GM18520 (cell line): Measurements from ENCODE around the gene ZMIZ1.

Experiments
- ATAC-seq: cut with Tn5 transposase; IDR thresholded peaks from one replicate; pipeline ENCODE4 v1.9.1; 2021; ENCODE audit not compliant: unreplicated experiment

Gene ZMIZ1

DNA sequence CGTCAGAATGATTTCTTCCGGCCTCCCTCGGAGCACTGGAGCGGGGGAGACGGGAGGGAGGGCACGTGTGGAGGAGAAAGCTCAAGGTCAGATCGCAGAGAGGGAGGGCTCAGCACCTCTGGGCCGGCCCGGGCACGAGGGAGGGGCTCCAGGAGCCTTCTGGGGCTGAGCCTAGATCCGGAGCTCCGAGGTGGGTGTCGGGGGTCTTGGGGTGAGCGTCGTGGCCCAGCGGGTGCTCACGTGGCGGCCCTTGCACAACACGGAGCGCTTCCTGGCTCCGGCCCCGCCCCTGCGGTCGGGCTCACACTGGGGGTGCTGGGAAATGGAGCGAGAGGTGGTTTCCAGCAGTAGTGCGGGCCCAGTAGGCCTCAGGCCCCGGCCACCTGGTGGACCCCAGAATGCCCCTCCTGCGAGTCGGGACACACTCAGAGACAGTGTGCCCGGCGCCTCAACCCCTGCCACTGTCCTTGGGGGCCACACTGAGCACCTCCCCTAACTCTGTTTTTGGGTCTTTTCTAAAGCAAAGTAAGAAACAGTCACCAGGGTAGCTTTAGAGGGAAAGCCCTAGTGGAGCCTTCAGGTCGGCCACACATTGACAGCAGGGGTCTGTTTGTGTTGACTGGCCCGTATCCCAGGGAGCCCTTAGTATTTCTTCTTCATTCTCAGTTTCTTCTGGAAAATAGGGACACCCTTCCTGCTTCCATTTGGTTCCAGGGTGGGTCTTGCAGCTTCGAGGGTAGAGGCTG, 279.3 kb downstream of the ZMIZ1 start:
- peak; percentile 51 for ATAC-seq

DNA sequence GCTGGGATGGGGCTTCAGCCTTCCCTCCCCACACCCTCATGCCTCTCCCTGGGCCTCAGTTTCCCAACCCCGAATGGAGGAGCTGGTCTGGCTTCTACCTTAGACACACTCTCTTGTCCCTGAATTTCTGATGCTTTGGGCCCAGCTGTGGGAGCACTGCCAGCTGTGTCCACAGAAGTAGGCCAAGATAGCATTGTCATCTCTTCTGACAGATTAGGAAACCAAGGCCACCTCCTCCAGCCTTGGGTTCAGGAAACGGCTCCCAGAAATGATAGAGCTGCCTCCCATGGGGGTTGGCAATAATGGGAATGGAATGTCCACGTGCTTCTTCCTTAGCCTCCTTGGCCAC, 279.8 kb downstream of the ZMIZ1 start:
- ATAC-seq = no peak

DNA sequence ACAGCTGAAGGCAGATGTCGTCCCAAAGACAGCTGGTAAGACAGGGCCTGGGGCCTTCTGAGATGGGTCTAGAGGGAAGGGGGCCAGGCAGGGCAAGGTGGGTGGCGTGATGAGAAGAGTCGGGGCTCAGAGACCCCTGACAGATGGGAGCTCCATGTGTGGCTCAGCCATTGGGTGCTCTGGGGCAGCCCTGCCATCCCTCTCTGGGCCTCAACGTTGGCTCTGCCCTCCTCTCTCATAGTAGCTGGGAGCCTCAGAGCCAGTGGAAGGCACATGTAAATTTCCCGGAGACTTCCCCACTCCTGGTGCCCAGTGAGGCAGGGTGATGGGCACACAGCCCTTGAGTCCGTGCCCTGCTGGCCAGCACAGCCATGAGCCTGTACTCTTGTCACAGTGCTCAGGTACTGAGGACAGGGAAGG, 280.3 kb downstream of the ZMIZ1 start:
- no peak for ATAC-seq

DNA sequence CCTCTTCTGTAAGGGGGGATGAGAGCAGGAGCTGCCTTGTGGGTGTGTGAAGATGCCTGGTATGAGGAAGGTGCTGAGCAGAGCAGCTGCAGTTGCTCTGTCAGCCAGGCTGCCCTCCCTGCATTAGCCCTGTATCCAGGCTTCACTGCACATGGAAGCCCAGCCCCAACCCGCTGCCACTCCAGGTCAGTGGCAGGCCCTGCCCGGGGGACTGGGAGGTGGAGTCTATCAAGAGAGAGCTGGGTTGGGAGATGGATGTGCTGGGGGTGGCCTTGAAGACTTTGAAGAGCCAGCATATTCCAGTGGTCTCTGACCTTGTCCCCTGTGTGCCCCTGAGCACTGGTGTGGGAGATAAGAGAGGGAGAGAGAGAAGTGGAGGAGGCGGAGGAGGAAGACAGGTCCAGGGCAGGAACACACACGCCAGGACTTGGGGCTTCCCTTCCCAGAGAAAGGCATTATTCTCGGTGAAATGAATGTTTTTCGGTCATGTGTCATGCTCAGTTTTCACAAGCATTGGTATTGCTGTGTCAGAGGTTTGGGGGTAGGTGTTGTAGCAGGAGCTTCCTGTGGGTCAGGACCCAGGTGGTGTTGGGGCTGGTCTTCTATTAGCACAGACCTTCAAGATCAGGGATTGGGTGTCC, 281.1 kb downstream of the ZMIZ1 start:
- ATAC-seq = no peak

DNA sequence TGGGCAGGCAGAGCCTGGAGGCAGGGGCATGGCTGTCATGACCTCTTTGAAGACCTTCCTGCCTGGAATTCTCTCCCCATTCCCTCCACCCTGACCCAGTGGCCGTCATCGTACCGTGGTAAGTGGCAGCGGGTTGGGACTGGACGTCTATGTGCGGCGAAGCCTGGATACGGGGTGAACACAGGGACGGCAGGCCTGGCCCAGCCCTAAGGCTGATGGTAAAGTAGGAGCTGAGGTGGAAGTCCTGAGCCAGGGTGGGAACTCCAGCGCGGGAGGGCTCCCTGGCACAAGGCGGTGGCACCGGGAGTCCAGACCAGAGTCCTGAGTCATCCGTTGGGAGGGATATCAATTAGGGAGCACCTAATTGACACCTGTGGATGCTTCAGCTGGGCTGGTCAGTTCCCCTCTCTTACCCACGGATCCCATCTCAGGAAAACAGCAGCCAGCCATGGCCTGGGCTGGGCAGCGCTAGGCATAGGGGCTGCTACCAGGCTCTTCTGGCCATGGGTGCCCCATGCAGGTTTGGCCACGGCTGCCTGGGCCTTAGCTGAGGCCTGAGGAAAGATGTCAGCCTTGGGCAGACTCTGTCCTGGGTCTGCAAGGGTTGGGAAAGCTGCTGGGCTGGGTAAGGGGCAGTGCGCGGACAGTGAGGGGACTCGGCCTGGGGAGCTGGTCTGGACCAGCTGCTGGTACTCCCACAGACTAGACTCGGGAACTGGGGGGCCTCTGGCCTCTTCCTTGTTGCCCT, 281.8 kb downstream of the ZMIZ1 start:
- ATAC-seq = no peak

DNA sequence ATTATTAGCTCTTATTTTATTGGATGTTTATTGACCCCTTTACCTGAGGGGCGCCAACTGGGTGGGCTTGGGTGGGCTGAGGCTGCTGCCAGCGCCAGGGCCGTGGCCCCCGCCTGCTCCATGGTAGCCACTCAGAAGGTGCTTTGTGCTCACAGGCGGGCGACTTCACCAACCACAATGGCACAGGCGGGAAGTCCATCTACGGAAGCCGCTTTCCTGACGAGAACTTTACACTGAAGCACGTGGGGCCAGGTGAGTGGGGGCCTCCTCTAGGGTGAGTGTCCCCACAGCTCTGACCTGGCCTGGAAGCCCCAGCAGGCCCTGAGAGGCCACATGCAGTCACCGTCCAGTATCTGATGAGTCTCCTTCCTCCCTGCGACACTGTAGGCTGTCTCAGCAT, 282.6 kb downstream of the ZMIZ1 start:
- no peak for ATAC-seq

DNA sequence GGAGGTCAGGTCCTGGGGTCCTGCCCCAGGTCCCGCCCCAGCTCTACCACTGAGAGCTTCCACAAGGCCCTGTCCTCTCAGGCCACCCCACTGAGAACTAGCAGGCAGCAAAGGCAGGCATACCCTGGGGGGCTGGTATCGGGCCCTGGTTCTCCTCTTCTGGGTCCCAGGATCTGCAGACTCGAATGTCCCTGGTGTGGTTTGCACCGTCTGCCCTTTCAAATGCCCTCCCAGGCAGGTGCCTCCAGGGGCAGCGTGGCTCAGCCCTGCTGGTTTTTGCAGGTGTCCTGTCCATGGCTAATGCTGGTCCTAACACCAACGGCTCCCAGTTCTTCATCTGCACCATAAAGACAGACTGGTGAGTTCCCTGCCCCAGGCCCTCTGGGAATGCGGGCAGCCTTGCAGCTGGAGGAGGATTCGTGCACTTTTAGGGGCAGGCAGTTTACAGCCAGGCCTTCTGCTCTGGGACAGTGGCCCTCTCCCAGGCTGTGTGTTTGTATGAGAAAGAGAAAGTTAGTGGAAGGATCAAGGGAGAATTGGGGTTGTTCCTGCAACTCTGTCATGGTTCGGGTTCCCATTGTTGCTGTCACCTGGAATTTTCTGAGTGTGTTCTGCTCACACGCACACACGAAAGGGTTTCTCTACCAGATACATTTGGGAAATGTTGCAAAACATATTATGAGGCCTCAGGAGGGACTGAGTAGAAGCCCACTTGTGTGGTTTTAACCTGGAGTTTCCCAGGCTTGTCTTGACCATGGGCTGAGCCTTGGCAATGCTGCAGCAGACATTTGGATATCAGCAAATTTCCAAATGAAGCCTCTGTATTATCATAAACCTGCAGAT, 283.5 kb downstream of the ZMIZ1 start:
- no peak for ATAC-seq

DNA sequence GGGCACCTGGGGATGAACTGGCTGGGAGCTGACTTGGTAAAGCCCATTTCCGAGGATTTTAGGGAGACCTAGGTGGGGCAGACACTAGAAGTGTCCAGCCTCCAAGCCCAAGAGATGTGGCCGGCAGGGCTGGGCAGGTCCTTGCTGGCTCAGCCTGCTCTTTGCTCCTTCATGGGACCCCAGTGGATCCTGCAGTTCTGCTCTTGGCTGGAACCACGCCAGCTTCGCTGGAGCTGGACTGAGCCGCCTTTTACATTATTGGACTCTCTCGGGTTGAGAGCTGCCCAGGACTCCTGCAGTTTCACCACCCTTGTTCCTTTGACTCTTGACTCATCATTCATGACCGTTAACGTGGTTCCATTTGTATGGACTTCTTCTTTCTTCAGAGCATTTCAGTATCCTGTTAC, 284.2 kb downstream of the ZMIZ1 start:
- ATAC-seq = no peak

DNA sequence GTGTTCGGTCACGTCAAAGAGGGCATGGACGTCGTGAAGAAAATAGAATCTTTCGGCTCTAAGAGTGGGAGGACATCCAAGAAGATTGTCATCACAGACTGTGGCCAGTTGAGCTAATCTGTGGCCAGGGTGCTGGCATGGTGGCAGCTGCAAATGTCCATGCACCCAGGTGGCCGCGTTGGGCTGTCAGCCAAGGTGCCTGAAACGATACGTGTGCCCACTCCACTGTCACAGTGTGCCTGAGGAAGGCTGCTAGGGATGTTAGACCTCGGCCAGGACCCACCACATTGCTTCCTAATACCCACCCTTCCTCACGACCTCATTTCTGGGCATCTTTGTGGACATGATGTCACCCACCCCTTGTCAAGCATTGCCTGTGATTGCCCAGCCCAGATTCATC, 285.0 kb downstream of the ZMIZ1 start:
- no peak for ATAC-seq

DNA sequence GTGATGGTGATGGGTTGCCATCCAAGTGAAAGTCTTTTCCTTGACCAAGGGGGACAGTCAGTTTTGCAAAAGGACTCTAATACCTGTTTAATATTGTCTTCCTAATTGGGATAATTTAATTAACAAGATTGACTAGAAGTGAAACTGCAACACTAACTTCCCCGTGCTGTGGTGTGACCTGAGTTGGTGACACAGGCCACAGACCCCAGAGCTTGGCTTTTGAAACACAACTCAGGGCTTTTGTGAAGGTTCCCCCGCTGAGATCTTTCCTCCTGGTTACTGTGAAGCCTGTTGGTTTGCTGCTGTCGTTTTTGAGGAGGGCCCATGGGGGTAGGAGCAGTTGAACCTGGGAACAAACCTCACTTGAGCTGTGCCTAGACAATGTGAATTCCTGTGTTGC, 285.4 kb downstream of the ZMIZ1 start:
- ATAC-seq = no peak

DNA sequence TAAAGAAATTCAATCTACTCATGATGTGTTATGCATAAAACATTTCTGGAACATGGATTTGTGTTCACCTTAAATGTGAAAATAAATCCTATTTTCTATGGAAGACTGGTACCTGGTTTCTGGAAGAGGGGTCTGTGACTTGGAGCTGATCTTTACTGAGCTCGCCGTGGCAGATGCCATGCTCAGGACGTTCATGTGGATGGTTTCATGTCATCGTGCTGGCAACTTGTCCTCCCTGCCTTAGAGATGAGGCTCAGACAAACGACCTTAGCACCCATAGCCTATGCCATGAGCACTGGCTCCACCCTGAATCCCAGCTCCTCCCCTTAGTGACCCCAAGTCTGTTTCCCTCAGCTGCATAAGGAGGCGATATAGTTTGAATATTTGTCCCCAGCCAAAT, 285.8 kb downstream of the ZMIZ1 start:
- no peak for ATAC-seq

DNA sequence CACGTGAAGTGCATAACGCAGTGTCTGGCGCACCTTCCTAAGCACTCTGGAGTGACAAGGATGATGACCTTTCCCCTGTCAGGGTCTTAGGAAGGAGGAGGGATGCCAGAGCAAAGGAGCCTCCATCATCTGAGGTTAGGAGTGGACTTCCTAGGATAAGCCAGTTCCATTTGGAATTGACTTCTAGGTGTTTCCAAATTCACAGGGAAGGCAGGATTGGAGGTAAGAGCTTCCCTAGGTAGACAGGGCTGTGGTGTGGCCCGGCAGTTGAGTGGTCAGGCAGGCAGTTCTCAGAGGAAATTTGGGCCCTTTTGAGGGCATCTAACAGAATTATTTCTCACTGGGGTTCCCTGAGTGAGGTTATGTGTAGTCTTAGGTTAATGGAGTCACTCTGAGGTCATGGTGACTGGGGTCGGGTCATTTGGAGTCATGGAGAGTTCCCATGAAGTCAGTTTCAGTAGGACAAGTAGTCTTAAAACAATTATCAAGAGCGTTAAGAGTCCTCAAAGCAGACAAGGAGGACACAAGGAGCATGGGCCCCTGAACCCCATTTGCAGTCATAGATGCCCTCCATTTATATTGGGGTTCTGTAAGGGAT, 286.8 kb downstream of the ZMIZ1 start:
- ATAC-seq = no peak

DNA sequence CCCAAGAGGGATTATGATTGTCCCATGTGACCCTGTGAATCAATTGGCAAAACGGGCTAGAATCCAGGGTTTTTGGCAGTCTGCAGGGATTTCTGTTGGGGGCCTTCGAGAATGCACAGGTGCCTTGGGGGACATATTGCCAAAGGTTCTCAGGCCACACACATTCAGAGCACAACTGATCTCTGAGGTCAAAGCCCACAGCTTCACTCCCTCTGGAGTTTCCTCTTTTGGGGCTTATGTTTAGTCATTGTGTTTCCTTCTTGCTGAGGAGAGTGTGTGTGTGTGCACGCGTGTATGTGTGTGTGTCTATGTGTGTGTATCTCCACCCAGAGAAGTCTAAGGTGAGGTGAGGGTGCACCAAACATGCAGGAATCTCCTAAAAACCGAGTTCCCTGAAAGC, 287.3 kb downstream of the ZMIZ1 start:
- ATAC-seq = no peak

DNA sequence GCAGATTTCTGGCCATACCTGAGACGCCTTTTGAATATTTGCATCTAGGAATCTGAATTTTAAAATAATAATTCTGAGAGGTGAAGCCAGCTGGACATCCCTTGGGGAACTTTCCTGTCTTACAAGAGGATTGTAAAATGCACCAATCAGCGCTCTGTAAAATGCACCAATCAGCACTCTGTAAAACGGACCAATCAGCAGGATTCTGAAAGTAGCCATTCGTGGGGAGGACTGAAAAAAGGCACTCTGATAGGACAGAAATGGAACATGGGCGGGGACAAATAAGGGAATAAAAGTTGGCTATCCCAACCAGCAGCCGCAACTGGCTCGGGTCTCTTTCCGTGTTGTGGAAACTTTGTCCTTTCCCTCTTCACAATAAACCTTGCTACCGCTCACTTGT, 288.4 kb downstream of the ZMIZ1 start:
- no peak for ATAC-seq

DNA sequence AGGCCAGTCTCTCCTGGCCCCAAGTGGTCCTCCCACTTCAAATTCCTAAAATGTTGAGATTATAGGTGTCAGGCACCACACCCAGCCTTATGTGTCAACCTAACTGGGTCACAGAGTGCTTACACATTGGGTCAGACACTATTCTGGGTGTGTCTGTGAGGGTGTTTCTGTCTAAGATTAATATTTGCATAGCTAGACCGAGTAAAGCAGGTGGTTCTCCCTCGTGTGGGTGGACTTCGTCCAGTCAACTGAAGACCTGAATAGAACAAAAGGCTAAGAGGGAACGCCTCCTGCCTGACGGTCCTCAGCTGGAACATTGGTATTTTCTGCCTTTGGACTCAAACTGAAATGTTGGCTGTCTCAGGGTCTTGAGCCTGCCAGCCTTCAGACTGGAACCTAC, 290.0 kb downstream of the ZMIZ1 start:
- ATAC-seq = no peak

DNA sequence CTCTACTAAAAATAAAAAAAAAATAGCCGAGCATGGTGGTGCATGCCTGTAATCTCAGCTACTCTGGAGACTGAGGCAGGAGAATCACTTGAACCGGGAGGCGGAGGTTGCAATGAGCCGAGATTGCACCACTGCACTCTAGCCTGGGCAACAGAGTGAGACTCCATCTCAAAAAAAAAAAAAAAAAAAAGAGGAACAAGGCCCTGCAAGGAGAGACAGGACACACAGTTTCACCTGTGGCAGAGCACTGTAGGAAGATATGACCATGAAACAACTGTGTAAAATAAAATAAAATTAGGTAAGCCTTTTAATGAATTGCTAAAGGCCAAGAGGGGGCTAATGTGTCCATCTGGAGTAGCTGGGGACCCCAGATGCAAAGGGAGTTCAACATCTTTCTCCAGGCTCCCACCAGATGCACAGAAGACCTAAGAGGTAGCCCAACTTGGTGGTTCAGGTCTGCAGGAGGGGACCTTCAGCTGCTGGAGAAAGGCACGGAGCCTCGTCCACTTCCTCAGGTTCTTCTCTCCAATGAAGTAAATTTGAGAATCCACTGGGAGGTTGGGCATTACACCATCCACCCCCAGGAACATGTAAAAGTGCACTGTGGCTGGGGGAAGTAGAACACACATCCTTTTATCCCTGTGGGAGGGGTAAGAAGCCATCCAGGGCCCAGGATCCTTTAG, 291.2 kb downstream of the ZMIZ1 start:
- ATAC-seq = no peak

DNA sequence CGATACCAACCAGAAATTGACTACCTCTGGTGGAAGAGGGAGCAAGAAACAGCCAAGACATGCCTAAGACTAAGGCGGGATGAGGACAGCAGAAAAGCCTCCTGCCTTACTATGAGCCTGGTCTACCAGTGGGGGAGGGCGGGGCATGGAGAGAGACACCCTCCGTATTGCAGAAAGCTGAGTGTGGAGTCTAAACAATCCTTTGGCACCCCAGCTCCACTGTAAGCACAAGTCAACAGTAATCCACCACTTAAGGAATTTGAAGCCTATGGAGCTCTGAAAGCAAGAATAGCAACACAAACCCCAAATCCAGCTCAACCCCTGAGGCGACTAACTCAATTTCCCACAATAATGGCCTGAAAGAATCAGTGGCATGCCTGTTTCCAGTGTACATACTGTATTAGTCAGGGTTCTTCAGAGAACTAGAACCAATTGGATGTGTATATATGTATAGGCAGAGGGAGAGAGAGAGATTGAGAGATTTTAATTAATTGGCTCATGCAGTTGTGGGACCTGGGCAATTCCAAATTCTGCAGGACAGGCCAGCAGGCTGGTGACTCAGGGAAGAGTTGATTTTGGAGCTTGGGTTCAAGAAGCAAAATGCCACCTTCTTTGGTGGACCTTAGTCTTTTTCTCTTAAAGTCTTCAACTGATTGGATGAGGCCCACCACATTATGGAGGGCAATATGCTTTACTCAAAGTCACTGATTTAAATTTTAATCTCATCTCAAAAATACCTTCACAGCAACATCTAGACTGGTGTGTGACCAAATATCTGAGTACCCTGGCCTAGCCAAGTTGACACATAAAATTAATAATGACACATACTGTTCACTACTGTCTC, 292.0 kb downstream of the ZMIZ1 start:
- ATAC-seq = no peak

DNA sequence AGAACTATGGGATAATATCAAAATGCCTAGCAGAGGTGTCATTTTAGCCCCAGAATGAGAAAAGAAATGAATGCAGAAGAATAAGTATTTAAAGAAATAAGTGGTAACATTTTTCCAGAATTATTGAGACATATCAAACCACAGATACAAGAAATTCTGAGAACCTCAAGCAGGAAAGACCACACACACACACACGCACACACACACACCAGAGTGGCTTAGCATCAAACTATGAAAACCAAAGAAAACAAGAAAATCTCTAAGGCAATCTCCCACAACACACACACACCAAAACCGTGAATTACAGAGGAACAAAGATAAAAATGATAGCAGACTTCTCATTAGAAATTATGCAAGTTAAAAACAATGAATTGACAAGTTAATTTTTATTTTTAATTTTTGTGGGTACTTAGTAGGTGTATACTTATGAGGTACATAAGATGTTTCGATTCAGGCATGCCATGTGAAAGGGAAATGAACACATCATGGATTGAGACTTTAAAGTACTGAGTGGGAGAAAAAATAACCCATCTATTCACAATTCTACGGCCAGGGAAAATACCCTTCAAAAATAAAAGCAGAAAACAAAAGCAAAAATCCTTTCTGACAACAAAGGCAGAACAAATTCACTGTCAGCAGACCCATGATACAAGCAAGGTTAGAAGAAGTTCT, 293.1 kb downstream of the ZMIZ1 start:
- no peak for ATAC-seq
